H9 (cell line): Measurements from ENCODE around the gene HOXC12. TPM values are rescaled to one million over a fixed set of nuclear protein-coding genes. Genes with fewer than 3 reads are reported as not detected.

Experiments
- DNase-seq: peaks from one replicate; pipeline ENCODE4 v3.0.0-alpha.2; 2017
- H2AFZ ChIP-seq: one replicate; pipeline ENCODE4 v1.6.1; 2013; ENCODE audit warnings: mild to moderate bottlenecking, low read length, control low read depth, moderate library complexity
- H2AK5ac ChIP-seq: 2 replicates; pipeline ENCODE4 v1.6.1; 2013; ENCODE audit warnings: low read length, control low read depth, mixed read lengths; ENCODE audit not compliant: insufficient read length
- H2BK120ac ChIP-seq: one replicate; pipeline ENCODE4 v1.6.1; 2013; ENCODE audit warnings: low read depth, mild to moderate bottlenecking, low read length, control low read depth, inconsistent platforms; ENCODE audit not compliant: poor library complexity, severe bottlenecking
- H2BK12ac ChIP-seq: 2 replicates; pipeline ENCODE4 v1.6.1; 2013; ENCODE audit warnings: low read length, control low read depth, mixed read lengths, low read depth; ENCODE audit not compliant: insufficient read length
- H2BK15ac ChIP-seq: 2 replicates; pipeline ENCODE4 v1.6.1; 2013; ENCODE audit warnings: low read depth, low read length, control low read depth
- H2BK20ac ChIP-seq: one replicate; pipeline ENCODE4 v1.6.1; 2013; ENCODE audit warnings: low read depth, mild to moderate bottlenecking, low read length, control low read depth, inconsistent platforms; ENCODE audit not compliant: poor library complexity, severe bottlenecking
- H2BK5ac ChIP-seq: 2 replicates; pipeline ENCODE4 v1.6.1; 2013; ENCODE audit warnings: low read length, control low read depth, mixed read lengths; ENCODE audit not compliant: insufficient read length
- H3K14ac ChIP-seq: 2 replicates; pipeline ENCODE4 v1.6.1; 2013; ENCODE audit warnings: low read length, control low read depth; ENCODE audit not compliant: insufficient read depth
- H3K18ac ChIP-seq: 2 replicates; pipeline ENCODE4 v1.6.1; 2013; ENCODE audit warnings: low read depth, mild to moderate bottlenecking, mixed read lengths, low read length, control low read depth; ENCODE audit not compliant: insufficient read length
- H3K23ac ChIP-seq: 2 replicates; pipeline ENCODE4 v1.6.1; 2013; ENCODE audit warnings: low read length, control low read depth, mixed read lengths, low read depth; ENCODE audit not compliant: insufficient read length
- H3K23me2 ChIP-seq: 2 replicates; pipeline ENCODE4 v1.6.1; 2013; ENCODE audit warnings: low read depth, mild to moderate bottlenecking, mixed read lengths, low read length, control low read depth; ENCODE audit not compliant: insufficient read length, poor library complexity, severe bottlenecking
- H3K27ac ChIP-seq: 2 replicates; pipeline ENCODE4 v1.5.1; 2013; ENCODE audit warnings: low read length, control low read depth, mixed read lengths, low read depth; ENCODE audit not compliant: insufficient read length
- H3K27me3 ChIP-seq: 2 replicates; pipeline ENCODE4 v1.6.1; 2013; ENCODE audit warnings: low read length, control low read depth, inconsistent platforms; ENCODE audit not compliant: insufficient read depth
- H3K4ac ChIP-seq: 2 replicates; pipeline ENCODE4 v1.6.1; 2013; ENCODE audit warnings: low read depth, mild to moderate bottlenecking, control low read depth, inconsistent platforms, low read length, moderate library complexity
- H3K4me1 ChIP-seq: 2 replicates; pipeline ENCODE4 v1.6.1; 2013; ENCODE audit warnings: low read length, control low read depth, inconsistent platforms; ENCODE audit not compliant: insufficient read depth
- H3K4me2 ChIP-seq: 2 replicates; pipeline ENCODE4 v1.6.1; 2013; ENCODE audit warnings: low read length, control low read depth, mixed read lengths; ENCODE audit not compliant: insufficient read length, insufficient read depth
- H3K56ac ChIP-seq: 2 replicates; pipeline ENCODE4 v1.6.1; 2013; ENCODE audit warnings: low read depth, mild to moderate bottlenecking, mixed read lengths, low read length, control low read depth; ENCODE audit not compliant: insufficient read length
- H3K79me1 ChIP-seq: 2 replicates; pipeline ENCODE4 v1.6.1; 2013; ENCODE audit warnings: low read depth, mild to moderate bottlenecking, moderate library complexity, low read length, control low read depth, inconsistent platforms; ENCODE audit not compliant: insufficient read depth, poor library complexity, severe bottlenecking
- H3K79me2 ChIP-seq: 2 replicates; pipeline ENCODE4 v1.6.1; 2013; ENCODE audit warnings: low read length, control low read depth, inconsistent platforms; ENCODE audit not compliant: insufficient read depth
- H3K9ac ChIP-seq: 2 replicates; pipeline ENCODE4 v1.6.1; 2013; ENCODE audit warnings: low read length, control low read depth, mixed read lengths; ENCODE audit not compliant: insufficient read length; ENCODE audit errors: extremely low read depth
- H3K9me3 ChIP-seq: one replicate; pipeline ENCODE4 v1.6.1; 2013; ENCODE audit warnings: low read depth, low read length, inconsistent platforms; ENCODE audit not compliant: control insufficient read depth
- H3T11ph ChIP-seq: one replicate; pipeline ENCODE4 v1.6.1; 2013; ENCODE audit warnings: mild to moderate bottlenecking, low read length, control low read depth, inconsistent platforms
- H4K20me1 ChIP-seq: one replicate; pipeline ENCODE4 v1.6.1; 2013; ENCODE audit not compliant: control insufficient read depth, insufficient read length, insufficient read depth
- H4K5ac ChIP-seq: 2 replicates; pipeline ENCODE4 v1.6.1; 2013; ENCODE audit warnings: low read depth, mild to moderate bottlenecking, mixed read lengths, low read length, control low read depth; ENCODE audit not compliant: insufficient read length
- H4K8ac ChIP-seq: replicated peaks from 2 replicates; pipeline ENCODE4 v1.6.1; 2013; ENCODE audit warnings: low read length, control low read depth, mixed read lengths, low read depth; ENCODE audit not compliant: insufficient read length
- H4K91ac ChIP-seq: 2 replicates; pipeline ENCODE4 v1.6.1; 2013; ENCODE audit warnings: low read depth, mild to moderate bottlenecking, moderate library complexity, mixed read lengths, low read length, control low read depth; ENCODE audit not compliant: insufficient read length
- H3K27ac Mint-ChIP-seq, 3 experiments: 2 replicates in 2 of 3; 3 replicates in 1 of 3; pipeline ENCODE4 v1.8.0; 2020 to 2021; ENCODE audit warnings: mixed read lengths in 3 of 3, mild to moderate bottlenecking in 1 of 3, moderate library complexity in 1 of 3
- H3K27me3 Mint-ChIP-seq: 2 replicates; pipeline ENCODE4 v1.8.0; 2021; ENCODE audit warnings: low read depth, mild to moderate bottlenecking, moderate library complexity, mixed read lengths
- H3K36me3 Mint-ChIP-seq, 3 experiments: 2 replicates in 2 of 3; 3 replicates in 1 of 3; pipeline ENCODE4 v1.8.0; 2020 to 2021; ENCODE audit warnings: low read depth in 3 of 3, mixed read lengths in 3 of 3; ENCODE audit not compliant: insufficient read depth in 1 of 3
- H3K4me1 Mint-ChIP-seq, 2 experiments: 2 replicates each; pipeline ENCODE4 v1.8.0; 2020; ENCODE audit warnings: mixed read lengths in 2 of 2
- H3K4me3 Mint-ChIP-seq, 2 experiments: 2 replicates in 1 of 2; 3 replicates in 1 of 2; pipeline ENCODE4 v1.8.0; 2020 to 2021; ENCODE audit warnings: mild to moderate bottlenecking in 2 of 2, mixed read lengths in 2 of 2, moderate library complexity in 1 of 2
- H3K9me3 Mint-ChIP-seq, 2 experiments: 2 replicates in 1 of 2; 3 replicates in 1 of 2; pipeline ENCODE4 v1.8.0; 2020; ENCODE audit warnings: mild to moderate bottlenecking in 2 of 2, mixed read lengths in 2 of 2, moderate library complexity in 1 of 2
- CTCF ChIP-seq: fragments of 200-600 bp; sonication (generic); conservative IDR thresholded peaks from 3 replicates; pipeline ENCODE4 v1.8.0; 2021; ENCODE audit warnings: antibody characterized with exemption, mild to moderate bottlenecking
- WGBS: extraction: QIAGEN DNeasy Blood & Tissue Kit; methylation state at CpG from one replicate; pipeline ENCODE4 v1.1.7; 2013; ENCODE audit warnings: missing lambda C conversion rate, low lambda C conversion rate, mixed read lengths; ENCODE audit not compliant: insufficient read length; ENCODE audit errors: extremely low coverage; 5-methylcytosine and 5-hydroxymethylcytosine counted together
- total RNA-seq: library from RNA; stranded (reverse); gene quantifications from 2 replicates; pipeline ENCODE4 v1.2.1, GENCODE V29; 2021

HOXC12 gene
- total RNA-seq, 1 experiment from 2014 or later: not detected

- Histone ChIP-seq H2AFZ (no peak overlapping the region), H3K18ac (no peak overlapping the region), H2BK20ac (no peak overlapping the region), H3K9me3 (no peaks in the 10 kb centered on the region), H4K91ac (no peak overlapping the region), H2BK15ac (no peak overlapping the region), H3K79me1 (no peaks in the 10 kb centered on the region), H2BK120ac (no peak overlapping the region), H3K23ac (no peak overlapping the region), H3T11ph (no peak overlapping the region), H3K23me2 (no peaks in the 10 kb centered on the region), H3K27me3 (peaks cover 99% of the 10 kb centered on the region), H2BK12ac (no peak overlapping the region), H3K4ac (no peak overlapping the region), H4K20me1 (no peaks in the 10 kb centered on the region), H4K5ac (no peak overlapping the region), H2AK5ac (no peak overlapping the region), H3K4me2 (no peak overlapping the region), H3K4me1 (no peaks in the 10 kb centered on the region), H3K14ac (no peak overlapping the region), H3K9ac (no peak overlapping the region), H4K8ac (no peak overlapping the region), H3K79me2 (no peaks in the 10 kb centered on the region), H2BK5ac (no peak overlapping the region), H3K27ac (no peak overlapping the region), H3K56ac (no peak overlapping the region)
- Mint-ChIP-seq H3K27me3 (peaks cover 99% of the 10 kb centered on the region), H3K36me3 (no peaks in the 10 kb centered on the region; a peak in 2 of 7 replicates), H3K27ac (no peak overlapping the region), H3K9me3 (peaks cover 0 to 4% of the 10 kb centered on the region in 2 experiments; a peak in 3 of 5 replicates), H3K4me3 (no peak overlapping the region), H3K4me1 (peaks cover 6 to 20% of the 10 kb centered on the region in 2 experiments; a peak in 3 of 4 replicates)
- no peak for DNase-seq
- no peak for TF ChIP-seq CTCF
- no CpG with 5 or more reads among the region's 19 CpGs for WGBS
Observed at GRCh38 chr12:53953831-53954693, 641 bp upstream of the HOXC12 start.
